ENCODE results near the gene CFAP65.

The CFAP65 gene

GRCh38 chr2:218988650-218989049 is 52.7 kb downstream of the CFAP65 start:
- H3K4me3 ChIP-seq (ENCODE audit: low read depth, low read length), result no peak overlapping the region
- no peak for DNase-seq (ENCODE audit: low read depth)
- TF ChIP-seq CTCF (IDR thresholded peaks at IDR 0.05; ENCODE audit: insufficient read depth, low read depth, low read length, missing control alignments), result no peak

GRCh38 chr2:218988164-218988563 is 53.2 kb downstream of the CFAP65 start:
- TF ChIP-seq CTCF (IDR thresholded peaks at IDR 0.05; ENCODE audit: insufficient read depth, low read depth, low read length, missing control alignments), result no peak
- no peak for DNase-seq (ENCODE audit: low read depth)
- H3K4me3 ChIP-seq (ENCODE audit: low read depth, low read length), result no peak overlapping the region

- no peak for TF ChIP-seq CTCF (IDR thresholded peaks at IDR 0.05; ENCODE audit: insufficient read depth, low read depth, low read length, missing control alignments)
- DNase-seq (ENCODE audit: low read depth), result no peak
- H3K4me3 ChIP-seq (ENCODE audit: low read depth, low read length), result no peak overlapping the region
Measured at GRCh38 chr2:218986148-218986761, 55.1 kb downstream of the CFAP65 start.

GRCh38 chr2:218985325-218986091 is 55.8 kb downstream of the CFAP65 start:
- TF ChIP-seq CTCF (IDR thresholded peaks at IDR 0.05; ENCODE audit: insufficient read depth, low read depth, low read length, missing control alignments), result no peak
- no peak for DNase-seq (ENCODE audit: low read depth)
- H3K4me3 ChIP-seq (ENCODE audit: low read depth, low read length), result no peak overlapping the region

- no peak for TF ChIP-seq CTCF (IDR thresholded peaks at IDR 0.05; ENCODE audit: insufficient read depth, low read depth, low read length, missing control alignments)
- DNase-seq (ENCODE audit: low read depth), result no peak
- no peak within 1 kb of the TSS for H3K4me3 ChIP-seq (ENCODE audit: low read depth, low read length)
Measured at GRCh38 chr2:218985021-218985324, 56.3 kb downstream of the CFAP65 start, which contains the start of gene FEV. TSS of gene FEV (minus strand) at chr2:218985184. CDS start at chr2:218985075, 109 bp downstream.

GRCh38 chr2:218984239-218985020 is 56.9 kb downstream of the CFAP65 start:
- TF ChIP-seq CTCF (IDR thresholded peaks at IDR 0.05; ENCODE audit: insufficient read depth, low read depth, low read length, missing control alignments), result no peak
- no peak for DNase-seq (ENCODE audit: low read depth)
- no peak overlapping the region for H3K4me3 ChIP-seq (ENCODE audit: low read depth, low read length)

Measured in GM12865 (cell line).